HG03558 (cell line): ENCODE data around the gene SV2C.
"Not testable (repeated sequence)": the region's sequence is repeated elsewhere in the genome, so short reads cannot be mapped to it uniquely, and the experiment has no call there.

Experiments
- ATAC-seq: cut with Tn5 transposase; IDR thresholded peaks from one replicate; pipeline ENCODE4 v1.9.1; 2021; ENCODE audit warnings: moderate number of reproducible peaks; ENCODE audit not compliant: unreplicated experiment; ENCODE audit errors: extremely low read depth

SV2C gene

GRCh38 chr5:76368941-76369340, 285.8 kb downstream of the SV2C start:
- no peak for ATAC-seq

DNA sequence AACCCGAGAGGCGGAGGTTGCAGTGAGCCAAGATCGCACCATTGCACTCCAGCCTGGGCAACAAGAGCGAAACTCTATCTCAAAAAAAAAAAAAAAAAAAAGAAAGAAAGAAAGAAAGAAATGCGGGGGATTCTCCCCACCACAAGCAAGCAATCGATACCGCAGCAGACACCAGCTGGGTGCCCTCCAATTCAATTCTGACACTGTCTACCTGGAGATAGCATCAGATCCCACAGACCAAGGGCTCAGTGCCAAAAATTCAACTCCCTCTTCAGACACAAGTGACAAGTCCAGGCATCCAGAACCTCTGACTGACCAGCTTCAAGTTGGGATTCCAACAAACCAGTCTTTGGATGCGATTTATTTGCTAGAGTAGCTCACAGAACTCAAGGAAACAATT, 286.5 kb downstream of the SV2C start:
- ATAC-seq, result not testable (repeated sequence)

- ATAC-seq, result no peak
Measured at GRCh38 chr5:76371960-76372322, 288.8 kb downstream of the SV2C start.

DNA sequence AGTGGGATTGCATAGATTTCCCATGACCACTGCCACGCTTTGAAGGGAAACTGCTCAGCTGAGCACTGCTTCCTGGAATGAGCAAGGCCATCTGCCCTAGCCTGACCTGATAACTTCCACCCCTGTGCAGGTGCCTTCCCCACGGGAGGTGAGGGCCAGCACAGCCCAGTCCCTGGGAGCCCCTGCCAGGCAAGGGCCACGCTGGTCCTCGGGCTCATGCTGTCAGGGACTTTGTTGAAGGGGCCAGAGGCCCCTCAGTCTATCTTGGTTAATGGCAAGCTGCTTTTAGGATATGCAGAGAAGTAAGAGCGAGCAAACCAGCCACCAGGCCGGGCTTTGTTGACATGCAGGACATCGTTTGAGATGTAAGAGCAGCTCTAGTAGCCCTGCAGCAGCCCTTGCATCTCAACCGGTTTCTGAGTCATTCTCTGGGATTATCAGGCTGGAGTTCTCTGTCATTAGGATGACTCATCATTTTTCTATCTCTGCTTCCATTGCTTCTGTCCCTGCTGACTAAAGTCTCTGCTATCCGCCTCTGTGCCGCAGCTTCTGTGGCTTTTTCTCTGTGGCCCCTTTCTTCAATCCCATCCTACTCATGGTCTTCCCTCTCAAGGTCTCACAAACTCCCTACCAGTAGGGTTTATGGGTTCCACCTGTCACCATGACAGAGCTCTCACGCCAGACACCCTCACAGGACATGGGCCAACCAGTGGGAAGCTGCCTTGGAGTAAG, 289.3 kb downstream of the SV2C start:
- no peak for ATAC-seq

DNA sequence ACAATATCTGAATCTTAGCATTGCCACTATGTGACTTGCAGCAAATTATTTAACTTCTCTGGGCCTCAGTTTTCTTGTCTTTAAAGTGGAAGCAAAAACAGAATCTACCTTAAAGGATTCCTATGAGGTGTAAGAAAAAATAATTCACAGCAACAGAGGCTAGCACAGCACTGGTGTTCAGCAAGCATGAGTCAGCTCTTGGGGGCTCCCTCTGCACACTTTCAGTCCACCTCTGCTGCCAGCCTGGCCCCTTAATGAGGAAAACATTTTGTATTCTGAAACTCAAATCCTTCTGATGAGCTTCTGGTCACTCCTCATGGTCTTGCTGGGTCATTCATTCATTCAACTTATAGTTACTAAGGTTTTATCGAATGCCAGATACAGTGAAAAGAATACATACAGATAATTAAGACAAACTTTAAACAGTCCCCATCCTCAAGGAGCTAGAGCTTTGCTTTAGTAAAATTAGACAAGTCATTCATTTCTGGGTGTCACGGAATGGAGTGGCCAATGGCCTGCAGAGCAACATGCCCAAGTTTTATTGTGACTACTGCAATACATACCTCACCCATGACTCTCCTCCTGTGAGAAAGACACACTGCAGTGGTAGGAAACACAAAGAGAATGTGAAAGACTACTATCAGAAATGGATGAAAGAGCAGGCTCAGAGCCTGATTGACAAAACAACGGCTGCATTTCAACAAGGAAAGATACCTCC, 293.1 kb downstream of the SV2C start:
- ATAC-seq, result no peak

DNA sequence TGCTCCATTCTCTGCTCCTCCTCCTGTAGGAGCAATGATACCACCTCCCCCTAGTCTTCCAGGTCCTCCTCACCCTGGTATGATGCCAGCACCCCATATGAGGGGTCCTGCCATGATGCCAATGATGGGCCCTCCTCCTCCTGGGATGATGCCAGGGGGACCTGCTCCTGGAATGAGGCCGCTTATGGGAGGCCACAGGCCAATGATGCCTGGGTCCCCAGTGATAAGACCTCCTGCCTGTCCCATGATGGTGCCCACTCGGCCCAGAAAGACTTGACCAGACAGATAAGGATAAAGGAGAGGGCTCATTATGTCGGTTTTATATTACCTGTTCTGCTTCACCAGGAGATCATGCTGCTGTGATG, 293.7 kb downstream of the SV2C start:
- ATAC-seq, result no peak

DNA sequence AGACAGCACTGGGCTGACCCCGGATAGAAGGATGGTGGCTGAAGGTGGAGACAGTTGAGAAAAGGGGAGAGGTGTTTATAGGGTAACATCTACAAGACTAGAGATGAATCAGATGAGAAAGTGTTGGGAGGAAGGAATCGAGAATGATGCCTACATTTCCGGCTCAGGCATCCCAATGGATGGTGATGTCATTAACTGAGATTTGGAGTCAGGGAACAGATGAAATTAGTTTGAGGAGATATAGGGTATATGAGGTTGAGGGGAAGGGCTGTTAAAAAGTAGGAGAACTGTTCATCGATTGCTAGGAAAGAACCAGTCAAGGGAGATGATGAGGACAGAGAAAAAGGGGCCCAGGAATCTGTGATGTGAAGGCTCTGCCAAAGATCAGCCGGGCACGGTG, 295.2 kb downstream of the SV2C start:
- no peak for ATAC-seq

DNA sequence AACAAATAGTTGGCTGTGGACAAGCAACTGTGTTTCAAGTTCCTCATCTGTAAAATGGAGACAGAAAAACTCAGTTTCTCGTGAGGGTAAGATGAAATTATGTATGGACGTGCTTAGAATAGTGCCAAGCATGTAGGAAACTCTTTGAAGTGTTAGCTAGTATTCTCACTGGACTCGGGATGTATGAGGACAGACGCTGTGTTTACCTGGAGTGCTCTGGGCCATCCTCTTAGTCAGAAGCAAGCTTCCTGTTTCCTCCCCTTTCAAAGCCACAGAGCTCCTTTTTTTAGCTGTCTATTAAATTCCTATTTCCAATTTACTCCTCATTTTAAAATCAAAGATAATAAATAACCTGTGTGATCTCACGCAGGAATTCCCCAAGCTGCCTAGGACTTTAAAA, 296.1 kb downstream of the SV2C start:
- ATAC-seq, result no peak

DNA sequence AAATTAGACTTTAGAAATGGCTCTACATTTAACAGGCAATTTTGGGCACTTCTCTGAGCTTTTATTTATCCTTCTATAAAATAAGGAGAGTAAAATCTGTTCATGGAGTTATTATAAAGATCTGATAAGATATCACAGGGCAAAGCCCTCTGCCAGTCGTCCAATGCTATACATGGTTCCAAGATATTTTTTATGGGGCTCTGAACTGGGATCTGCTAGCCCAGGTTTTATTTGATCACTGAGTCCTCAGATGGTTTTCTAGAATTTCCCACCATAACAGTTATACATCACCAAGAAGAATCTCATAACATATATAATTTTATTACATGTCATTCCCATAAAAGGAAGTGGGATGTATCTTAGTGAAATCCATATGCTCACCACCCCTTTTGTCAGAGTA, 296.7 kb downstream of the SV2C start:
- ATAC-seq, result no peak

DNA sequence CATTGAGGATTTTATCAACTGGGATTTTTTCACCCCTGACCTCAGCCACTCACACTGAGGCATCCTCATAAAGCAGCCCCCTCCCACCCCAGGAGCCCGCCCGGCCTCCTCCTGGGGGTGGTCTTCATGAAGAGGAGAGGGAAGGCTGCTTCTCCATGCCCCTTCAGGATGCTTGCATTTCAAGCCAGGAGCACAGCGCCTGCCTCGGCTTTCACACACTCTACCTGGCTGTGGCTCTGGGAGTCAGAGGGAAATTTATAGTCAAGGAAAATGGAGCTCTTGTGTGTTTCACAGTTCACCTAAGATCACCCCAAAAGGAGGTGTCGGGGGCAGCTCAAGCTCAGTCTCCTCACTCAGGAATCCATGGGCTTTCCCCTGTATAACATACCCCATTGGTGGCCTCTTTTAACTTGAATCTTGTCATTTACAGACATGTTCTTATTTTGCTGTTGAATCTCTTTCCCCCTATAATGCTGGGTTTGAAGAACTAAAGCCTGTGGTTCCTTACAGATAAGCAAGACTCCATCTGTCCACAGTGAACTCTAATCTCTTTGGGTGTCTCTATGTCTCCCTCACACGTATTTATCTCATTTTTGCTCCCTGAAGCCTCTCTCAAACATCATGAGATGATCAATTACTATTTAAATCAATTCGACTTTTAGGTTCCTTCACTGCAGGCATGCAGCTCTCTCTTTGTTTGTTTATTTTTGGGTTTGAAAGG, 297.3 kb downstream of the SV2C start:
- ATAC-seq, result no peak

- no peak for ATAC-seq
Measured at GRCh38 chr5:76383126-76383832, 300.1 kb downstream of the SV2C start.

DNA sequence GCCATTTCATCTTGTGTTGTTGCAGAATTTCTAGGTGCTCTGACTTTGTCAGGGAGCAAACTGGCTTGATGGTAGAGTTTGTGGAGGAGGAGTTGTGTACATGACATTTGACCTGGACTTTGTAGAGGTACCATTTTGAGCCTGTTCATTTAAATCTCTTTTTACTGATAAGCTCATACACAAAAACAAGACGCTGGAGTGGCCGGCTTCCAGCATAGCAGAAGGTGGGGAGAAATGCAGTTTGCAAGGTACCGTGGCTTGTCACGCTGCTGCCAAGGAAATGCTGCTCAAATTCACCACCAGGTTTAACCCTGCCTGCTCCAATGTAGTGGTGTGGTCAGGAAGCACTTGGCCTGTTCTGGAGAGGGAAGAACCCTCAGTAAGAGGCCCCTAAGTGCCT, 301.0 kb downstream of the SV2C start:
- ATAC-seq, result no peak

GRCh38 chr5:76384705-76385104, 301.5 kb downstream of the SV2C start:
- no peak for ATAC-seq

DNA sequence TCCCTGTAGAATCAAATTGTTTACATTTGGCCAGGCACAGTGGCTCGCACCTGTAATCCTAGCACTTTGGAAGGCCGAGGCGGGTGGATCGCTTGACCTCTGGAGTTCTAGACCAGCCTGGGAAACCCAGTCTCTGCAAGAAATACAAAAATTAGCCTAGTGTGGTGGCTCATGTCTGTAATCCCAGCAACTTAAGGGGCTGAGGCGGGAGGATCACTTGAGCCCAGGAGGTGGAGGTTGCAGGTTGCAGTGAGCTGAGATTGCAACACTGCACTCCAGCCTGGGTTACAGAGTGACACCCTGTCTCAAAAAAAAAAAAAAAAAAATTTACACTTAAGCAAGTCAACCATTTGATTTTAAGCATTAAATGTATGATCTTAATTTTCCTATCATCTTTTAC, 302.4 kb downstream of the SV2C start:
- ATAC-seq, result no peak

- ATAC-seq, result no peak
Measured at GRCh38 chr5:76386360-76386759, 303.2 kb downstream of the SV2C start.

DNA sequence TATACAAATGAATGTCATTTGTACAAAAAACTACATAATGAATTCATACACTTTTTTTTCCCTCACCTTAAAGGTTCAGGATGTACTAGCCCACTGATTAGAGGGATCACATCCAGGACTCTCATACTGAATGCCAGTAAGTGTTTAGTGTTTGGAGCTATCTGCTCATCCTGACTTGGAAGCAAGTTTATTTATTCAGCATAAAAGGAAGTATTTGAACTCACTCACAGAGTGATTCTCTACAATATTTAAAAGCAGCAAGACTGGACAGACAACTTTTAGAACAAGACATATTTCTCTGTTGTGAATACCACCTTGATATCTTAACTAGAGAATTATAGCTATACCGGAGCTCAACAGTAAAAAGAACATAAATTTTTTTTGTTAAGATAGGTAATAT, 305.1 kb downstream of the SV2C start:
- no peak for ATAC-seq

DNA sequence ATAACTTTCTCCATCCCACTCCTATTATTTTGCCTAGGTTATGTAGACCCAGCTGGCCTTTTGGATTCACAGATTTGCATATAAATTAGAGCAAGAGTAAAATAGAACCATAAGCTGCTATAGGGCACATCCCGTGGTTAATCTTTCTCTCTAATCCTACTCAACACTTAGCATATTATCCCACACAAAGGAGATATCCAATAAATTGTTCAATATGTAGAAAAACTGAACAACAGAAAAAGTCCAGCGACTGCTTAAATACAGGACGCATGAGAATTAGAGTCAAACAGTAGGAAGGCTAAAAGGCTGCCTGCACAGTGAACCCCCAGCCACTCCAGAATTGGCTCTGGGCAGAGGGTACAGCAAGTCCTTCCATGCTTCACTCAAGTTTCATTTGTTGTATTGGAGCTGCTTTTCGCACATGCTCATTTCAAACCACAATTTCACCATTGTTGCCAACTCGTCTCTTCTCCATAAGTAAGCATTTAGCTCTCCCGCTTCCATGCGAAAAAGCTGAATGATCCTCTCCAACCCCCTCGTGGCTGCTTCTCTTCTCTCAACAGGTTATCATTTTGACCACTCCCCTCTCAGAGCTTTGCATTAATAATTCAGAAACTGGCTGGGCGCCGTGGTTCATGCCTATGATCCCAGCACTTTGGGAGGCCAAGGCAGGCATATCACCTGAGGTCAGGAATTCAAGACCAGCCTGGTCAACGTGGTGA, 305.8 kb downstream of the SV2C start:
- ATAC-seq, result no peak

- ATAC-seq, result no peak
Measured at GRCh38 chr5:76389513-76390154, 306.5 kb downstream of the SV2C start.

GRCh38 chr5:76391014-76391413, 307.8 kb downstream of the SV2C start:
- ATAC-seq, result no peak
